Spleen (tissue), 7 donors: ENCODE data around the gene PLCB1.

Source experiments
- POLR2A ChIP-seq, 3 donors: fragments of 450-650 bp; IDR thresholded peaks; one replicate each; pipeline ENCODE4 v1.5.1; 2017; ENCODE audit warnings: antibody characterized with exemption in 3 of 3, mild to moderate bottlenecking in 1 of 3
- POLR2AphosphoS5 ChIP-seq, 3 donors: sonication (generic); formaldehyde crosslinking; IDR thresholded peaks; one replicate each; pipeline ENCODE4 v1.5.1; 2017; ENCODE audit warnings: antibody characterized with exemption in 3 of 3
- TF ChIP-seq, protein P1 (sequence below), 11 experiments: fragments of 200-600 bp in 7 of 11; fragments of 450-650 bp in 4 of 11; sonication (generic) in 4 of 11; IDR thresholded peaks in 8 of 11; conservative IDR thresholded peaks in 3 of 11; 1 replicate in 7 of 11; 2 replicates in 4 of 11; pipeline versions ENCODE4 v1.4.0 to v1.8.0; 2016 to 2021; ENCODE audit warnings: antibody characterized with exemption in 11 of 11, inconsistent platforms in 4 of 11, mild to moderate bottlenecking in 1 of 11
- donor health status: DM: no; HTN: no; CAD: no; lungs with moderate emphysema.
- donor health status: DM: no; HTN: no; CAD: no.
- donor health status: DM: no; HTN: no; CAD: no.

DNA sequence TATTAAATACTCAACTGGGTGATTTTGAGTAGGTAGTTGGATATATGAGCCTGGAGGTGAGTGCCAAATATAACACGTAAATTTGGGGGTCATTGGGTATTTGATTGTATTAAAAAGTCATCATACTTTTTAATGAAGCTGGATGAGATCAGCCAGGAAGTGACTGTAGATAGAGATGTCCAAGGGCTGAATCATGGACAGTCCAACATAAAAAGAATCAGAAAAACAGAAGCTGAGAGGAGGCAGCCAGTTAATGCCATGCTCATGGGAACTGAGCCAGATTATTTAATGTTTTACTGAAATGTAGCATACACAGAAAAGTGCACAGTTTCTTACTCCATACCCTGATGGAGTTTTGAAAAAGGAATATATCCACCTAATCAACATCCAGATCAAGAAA, 501.3 kb downstream of the PLCB1 start:
- TF ChIP-seq, protein P1, sequence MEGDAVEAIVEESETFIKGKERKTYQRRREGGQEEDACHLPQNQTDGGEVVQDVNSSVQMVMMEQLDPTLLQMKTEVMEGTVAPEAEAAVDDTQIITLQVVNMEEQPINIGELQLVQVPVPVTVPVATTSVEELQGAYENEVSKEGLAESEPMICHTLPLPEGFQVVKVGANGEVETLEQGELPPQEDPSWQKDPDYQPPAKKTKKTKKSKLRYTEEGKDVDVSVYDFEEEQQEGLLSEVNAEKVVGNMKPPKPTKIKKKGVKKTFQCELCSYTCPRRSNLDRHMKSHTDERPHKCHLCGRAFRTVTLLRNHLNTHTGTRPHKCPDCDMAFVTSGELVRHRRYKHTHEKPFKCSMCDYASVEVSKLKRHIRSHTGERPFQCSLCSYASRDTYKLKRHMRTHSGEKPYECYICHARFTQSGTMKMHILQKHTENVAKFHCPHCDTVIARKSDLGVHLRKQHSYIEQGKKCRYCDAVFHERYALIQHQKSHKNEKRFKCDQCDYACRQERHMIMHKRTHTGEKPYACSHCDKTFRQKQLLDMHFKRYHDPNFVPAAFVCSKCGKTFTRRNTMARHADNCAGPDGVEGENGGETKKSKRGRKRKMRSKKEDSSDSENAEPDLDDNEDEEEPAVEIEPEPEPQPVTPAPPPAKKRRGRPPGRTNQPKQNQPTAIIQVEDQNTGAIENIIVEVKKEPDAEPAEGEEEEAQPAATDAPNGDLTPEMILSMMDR (IDR thresholded peaks at IDR 0.05 in 8 of 11, conservative IDR thresholded peaks at IDR 0.05 in 3 of 11) = no peak
- TF ChIP-seq POLR2A (IDR thresholded peaks at IDR 0.05) (no peak), POLR2AphosphoS5 (IDR thresholded peaks at IDR 0.05) (no peak)
